ENCODE results near the gene PAK5.

- TF ChIP-seq, protein P1, sequence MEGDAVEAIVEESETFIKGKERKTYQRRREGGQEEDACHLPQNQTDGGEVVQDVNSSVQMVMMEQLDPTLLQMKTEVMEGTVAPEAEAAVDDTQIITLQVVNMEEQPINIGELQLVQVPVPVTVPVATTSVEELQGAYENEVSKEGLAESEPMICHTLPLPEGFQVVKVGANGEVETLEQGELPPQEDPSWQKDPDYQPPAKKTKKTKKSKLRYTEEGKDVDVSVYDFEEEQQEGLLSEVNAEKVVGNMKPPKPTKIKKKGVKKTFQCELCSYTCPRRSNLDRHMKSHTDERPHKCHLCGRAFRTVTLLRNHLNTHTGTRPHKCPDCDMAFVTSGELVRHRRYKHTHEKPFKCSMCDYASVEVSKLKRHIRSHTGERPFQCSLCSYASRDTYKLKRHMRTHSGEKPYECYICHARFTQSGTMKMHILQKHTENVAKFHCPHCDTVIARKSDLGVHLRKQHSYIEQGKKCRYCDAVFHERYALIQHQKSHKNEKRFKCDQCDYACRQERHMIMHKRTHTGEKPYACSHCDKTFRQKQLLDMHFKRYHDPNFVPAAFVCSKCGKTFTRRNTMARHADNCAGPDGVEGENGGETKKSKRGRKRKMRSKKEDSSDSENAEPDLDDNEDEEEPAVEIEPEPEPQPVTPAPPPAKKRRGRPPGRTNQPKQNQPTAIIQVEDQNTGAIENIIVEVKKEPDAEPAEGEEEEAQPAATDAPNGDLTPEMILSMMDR (IDR thresholded peaks at IDR 0.05; ENCODE audit: insufficient read depth, low read length, poor library complexity, severe bottlenecking), result no peak
- TF ChIP-seq EZH2phosphoT487 (conservative IDR thresholded peaks at IDR 0.05; ENCODE audit: low read length), result no peak
Measured at GRCh38 chr20:9642882-9643281, 196.0 kb downstream of the PAK5 start.

All from SU-DHL-6 (cell line).